HG03565 (cell line): ENCODE measurements around the gene ACTA1.
"Not testable (repeated sequence)": the region's sequence is repeated elsewhere in the genome, so short reads cannot be mapped to it uniquely, and the experiment has no call there.

ENCODE experiments used
- ATAC-seq: cut with Tn5 transposase; IDR thresholded peaks from one replicate; pipeline ENCODE4 v1.9.1; 2021; ENCODE audit warnings: mild to moderate bottlenecking, moderate library complexity; ENCODE audit not compliant: unreplicated experiment

ACTA1 gene

GRCh38 chr1:229434005-229434640 is at the start of gene ACTA1:
ACTA1 (minus strand) TSS chr1:229434094; CDS start chr1:229433115, 979 bp downstream.
- ATAC-seq: no peak

GRCh38 chr1:229482511-229482910 is 48.6 kb upstream of the ACTA1 start:
- ATAC-seq: no peak

- ATAC-seq: no peak
Measured at GRCh38 chr1:229480495-229480894, 46.6 kb upstream of the ACTA1 start.

- peak; percentile 44 for ATAC-seq
Measured at GRCh38 chr1:229479660-229480399, 45.9 kb upstream of the ACTA1 start.

GRCh38 chr1:229478852-229479251 is 45.0 kb upstream of the ACTA1 start:
- ATAC-seq: peak; percentile 72

GRCh38 chr1:229475859-229476258 is 42.0 kb upstream of the ACTA1 start:
- ATAC-seq: not testable (repeated sequence)

GRCh38 chr1:229474509-229474908 is 40.6 kb upstream of the ACTA1 start:
- no peak for ATAC-seq

- no peak for ATAC-seq
Measured at GRCh38 chr1:229471175-229471574, 37.3 kb upstream of the ACTA1 start.

- no peak for ATAC-seq
Measured at GRCh38 chr1:229470406-229471043, 36.6 kb upstream of the ACTA1 start.

GRCh38 chr1:229466887-229467286 is 33.0 kb upstream of the ACTA1 start:
- ATAC-seq: no peak

- ATAC-seq: no peak
Measured at GRCh38 chr1:229464672-229465071, 30.8 kb upstream of the ACTA1 start.

- no peak for ATAC-seq
Measured at GRCh38 chr1:229461032-229461668, 27.3 kb upstream of the ACTA1 start.

GRCh38 chr1:229459815-229460214 is 25.9 kb upstream of the ACTA1 start:
- ATAC-seq: no peak

GRCh38 chr1:229457436-229457835 is 23.5 kb upstream of the ACTA1 start:
- ATAC-seq: no peak

GRCh38 chr1:229456016-229456415 is 22.1 kb upstream of the ACTA1 start:
- ATAC-seq: no peak

- no peak for ATAC-seq
Measured at GRCh38 chr1:229454056-229454455, 20.2 kb upstream of the ACTA1 start.

GRCh38 chr1:229452956-229453801 is 19.3 kb upstream of the ACTA1 start:
- ATAC-seq: no peak

GRCh38 chr1:229448845-229449244 is 15.0 kb upstream of the ACTA1 start:
- ATAC-seq: no peak

- no peak for ATAC-seq
Measured at GRCh38 chr1:229448354-229448753, 14.5 kb upstream of the ACTA1 start.

GRCh38 chr1:229447809-229448252 is 13.9 kb upstream of the ACTA1 start:
- no peak for ATAC-seq

GRCh38 chr1:229445828-229446227 is 11.9 kb upstream of the ACTA1 start:
- no peak for ATAC-seq
